Upper lobe of left lung (tissue), 6 donors: ENCODE measurements around the gene SLC25A48. TPM values are rescaled to one million over a fixed set of nuclear protein-coding genes. Genes with fewer than 3 reads are reported as not detected.

Source experiments
- ATAC-seq, 2 donors: fragments of 200-7000 bp; cut with Tn5 transposase; one replicate each; pipeline ENCODE4 v1.9.1; 2022; ENCODE audit warnings: mild to moderate bottlenecking in 2 of 2, moderate library complexity in 2 of 2; ENCODE audit not compliant: low FRiP score in 2 of 2
- DNase-seq, 2 donors: peaks; one replicate each; pipeline ENCODE4 v3.0.0-alpha.2; 2019 to 2020
- H3K27ac ChIP-seq, 4 donors: fragments of 200-600 bp; sonication (generic); one replicate each; pipeline ENCODE4 v1.5.1; 2016 to 2019
- H3K27me3 ChIP-seq, 4 donors: fragments of 200-600 bp; sonication (generic); one replicate each; pipeline ENCODE4 v1.5.1; 2017 to 2019
- H3K36me3 ChIP-seq, 4 donors: fragments of 200-600 bp; sonication (generic); one replicate each; pipeline ENCODE4 v1.5.1; 2016 to 2019
- H3K4me1 ChIP-seq, 4 donors: fragments of 200-600 bp; sonication (generic); one replicate each; pipeline ENCODE4 v1.5.1; 2018 to 2019
- H3K4me3 ChIP-seq, 4 donors: fragments of 200-600 bp; sonication (generic); one replicate each; pipeline ENCODE4 v1.5.1; 2017 to 2019; ENCODE audit warnings: mild to moderate bottlenecking in 2 of 4, moderate library complexity in 1 of 4
- H3K9me3 ChIP-seq, 4 donors: fragments of 200-600 bp; sonication (generic); one replicate each; pipeline ENCODE4 v1.5.1; 2018 to 2019
- EP300 ChIP-seq, 4 donors: sonication (generic); formaldehyde crosslinking; IDR thresholded peaks; one replicate each; pipeline ENCODE4 v1.5.1; 2017; ENCODE audit warnings: antibody characterized with exemption in 4 of 4, control low read depth in 2 of 4
- POLR2A ChIP-seq, 4 donors: fragments of 450-650 bp; IDR thresholded peaks; one replicate each; pipeline ENCODE4 v1.5.1; 2016 to 2017; ENCODE audit warnings: antibody characterized with exemption in 4 of 4, mild to moderate bottlenecking in 2 of 4
- POLR2AphosphoS5 ChIP-seq, 2 donors: sonication (generic); formaldehyde crosslinking; IDR thresholded peaks; one replicate each; pipeline ENCODE4 v1.5.1; 2017; ENCODE audit warnings: antibody characterized with exemption in 2 of 2
- WGBS, 2 donors: methylation state at CpG; one replicate each; pipeline ENCODE4 v1.1.5; 2017 to 2018; 5-methylcytosine and 5-hydroxymethylcytosine counted together
- total RNA-seq, 6 donors: library from RNA; depleted of rRNA in 4 of 6; stranded (reverse); fragments of >200 nt in 4 of 6; gene quantifications; one replicate each; pipeline versions ENCODE4 v1.1.0 to v1.2.1, GENCODE V29; 2016 to 2021
- TF ChIP-seq, protein P1 (sequence below), 6 experiments: fragments of 450-650 bp in 4 of 6; fragments of 200-600 bp in 2 of 6; sonication (generic) in 2 of 6; IDR thresholded peaks; one replicate each; pipeline ENCODE4 v1.5.1; 2016 to 2019; ENCODE audit warnings: antibody characterized with exemption in 6 of 6
- donor health status: DM: no; HTN: no; CAD: no; lungs with moderate emphysema.
- donor health status: DM: no; HTN: yes; CAD: no; lungs with severe emphysema.

SLC25A48 gene
- total RNA-seq, 6 donors from 2014 or later, result not detected

GRCh38 chr5:135887881-135888614 lies 53.6 kb downstream of the SLC25A48 start:
- no peaks in the 10 kb centered on the region for H3K9me3 ChIP-seq
- no peaks in the 10 kb centered on the region for H3K27me3 ChIP-seq
- 53 to 63% methylated on average over 13 of the region's 13 CpGs for WGBS, 2 donors
- no peaks in the 10 kb centered on the region for H3K36me3 ChIP-seq
- no peak overlapping the region for H3K27ac ChIP-seq
- H3K4me3 ChIP-seq, result no peak overlapping the region
- TF ChIP-seq, protein P1, sequence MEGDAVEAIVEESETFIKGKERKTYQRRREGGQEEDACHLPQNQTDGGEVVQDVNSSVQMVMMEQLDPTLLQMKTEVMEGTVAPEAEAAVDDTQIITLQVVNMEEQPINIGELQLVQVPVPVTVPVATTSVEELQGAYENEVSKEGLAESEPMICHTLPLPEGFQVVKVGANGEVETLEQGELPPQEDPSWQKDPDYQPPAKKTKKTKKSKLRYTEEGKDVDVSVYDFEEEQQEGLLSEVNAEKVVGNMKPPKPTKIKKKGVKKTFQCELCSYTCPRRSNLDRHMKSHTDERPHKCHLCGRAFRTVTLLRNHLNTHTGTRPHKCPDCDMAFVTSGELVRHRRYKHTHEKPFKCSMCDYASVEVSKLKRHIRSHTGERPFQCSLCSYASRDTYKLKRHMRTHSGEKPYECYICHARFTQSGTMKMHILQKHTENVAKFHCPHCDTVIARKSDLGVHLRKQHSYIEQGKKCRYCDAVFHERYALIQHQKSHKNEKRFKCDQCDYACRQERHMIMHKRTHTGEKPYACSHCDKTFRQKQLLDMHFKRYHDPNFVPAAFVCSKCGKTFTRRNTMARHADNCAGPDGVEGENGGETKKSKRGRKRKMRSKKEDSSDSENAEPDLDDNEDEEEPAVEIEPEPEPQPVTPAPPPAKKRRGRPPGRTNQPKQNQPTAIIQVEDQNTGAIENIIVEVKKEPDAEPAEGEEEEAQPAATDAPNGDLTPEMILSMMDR (IDR thresholded peaks at IDR 0.05), result no peak
- TF ChIP-seq POLR2A (IDR thresholded peaks at IDR 0.05) (no peak), EP300 (IDR thresholded peaks at IDR 0.05) (no peak)
- DNase-seq (no peak), ATAC-seq (peak; percentile 19 to 23)
- H3K4me1 ChIP-seq, result peaks cover 0 to 9% (median 3%) of the 10 kb centered on the region in 4 donors

DNA sequence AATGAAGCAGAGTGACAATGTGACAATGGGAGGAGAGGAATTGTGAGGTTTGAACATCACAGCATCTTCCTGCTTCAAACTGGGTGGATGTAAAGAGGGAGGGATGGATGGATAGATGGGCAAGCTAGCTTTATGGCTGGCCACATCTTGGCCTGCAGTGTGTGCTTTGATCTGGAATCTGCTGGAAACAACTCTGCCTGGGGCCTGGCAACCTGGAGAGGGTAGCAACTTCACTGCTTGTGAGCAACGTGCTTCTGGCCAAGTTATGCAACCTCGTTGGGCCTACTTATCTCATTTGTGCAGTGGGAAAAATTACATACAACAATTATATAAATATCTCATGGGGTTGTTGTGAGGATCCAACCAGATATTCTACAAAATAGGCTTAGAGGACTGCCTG lies 55.8 kb downstream of the SLC25A48 start:
- ATAC-seq (no peak), DNase-seq (peak in 1 of 2 donors; percentile 31)
- Histone ChIP-seq H3K9me3 (no peaks in the 10 kb centered on the region), H3K36me3 (no peaks in the 10 kb centered on the region), H3K27me3 (no peaks in the 10 kb centered on the region), H3K4me3 (no peak overlapping the region), H3K4me1 (peaks cover 0 to 9% (median 3%) of the 10 kb centered on the region in 4 donors), H3K27ac (no peak overlapping the region)
- WGBS, 2 donors, result 31 to 36% methylated on average over 2 of the region's 2 CpGs
- TF ChIP-seq EP300 (IDR thresholded peaks at IDR 0.05) (no peak), POLR2AphosphoS5 (IDR thresholded peaks at IDR 0.05) (no peak), POLR2A (IDR thresholded peaks at IDR 0.05) (no peak)
- TF ChIP-seq, protein P1 (IDR thresholded peaks at IDR 0.05), result no peak

DNA sequence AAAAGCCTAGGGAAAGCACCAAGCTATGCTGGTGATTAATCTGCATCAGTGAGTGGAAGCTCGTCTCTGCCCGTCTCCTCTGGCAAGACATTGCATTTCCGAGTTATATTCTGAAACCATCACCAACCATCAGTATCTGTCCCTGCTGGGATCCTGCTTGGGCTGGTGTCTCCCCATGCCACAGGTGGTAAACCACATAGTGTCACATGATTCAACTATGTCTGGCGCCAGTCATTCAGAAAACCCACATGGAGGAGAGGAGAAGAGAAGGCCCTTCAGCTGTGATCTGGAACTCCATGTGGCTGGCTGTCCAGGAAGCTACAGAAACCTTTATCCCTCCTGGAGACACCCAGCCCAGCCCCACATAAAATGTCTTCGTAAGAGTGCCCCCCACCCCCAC lies 56.4 kb downstream of the SLC25A48 start:
- no peaks in the 10 kb centered on the region for H3K27me3 ChIP-seq
- no peaks in the 10 kb centered on the region for H3K36me3 ChIP-seq
- H3K4me3 ChIP-seq, result no peak overlapping the region
- H3K4me1 ChIP-seq, result peaks cover 0 to 9% (median 3%) of the 10 kb centered on the region in 4 donors
- no peaks in the 10 kb centered on the region for H3K9me3 ChIP-seq
- WGBS, 2 donors, result 77 to 78% methylated on average over 5 of the region's 5 CpGs
- no peak overlapping the region for H3K27ac ChIP-seq
- DNase-seq (no peak), ATAC-seq (no peak)
- TF ChIP-seq POLR2A (IDR thresholded peaks at IDR 0.05) (no peak), EP300 (IDR thresholded peaks at IDR 0.05) (no peak), POLR2AphosphoS5 (IDR thresholded peaks at IDR 0.05) (no peak)
- TF ChIP-seq, protein P1 (IDR thresholded peaks at IDR 0.05), result no peak

GRCh38 chr5:135891268-135891667 lies 56.8 kb downstream of the SLC25A48 start:
- TF ChIP-seq, protein P1 (IDR thresholded peaks at IDR 0.05), result no peak
- TF ChIP-seq POLR2AphosphoS5 (IDR thresholded peaks at IDR 0.05), result no peak
- no peak for TF ChIP-seq POLR2A (IDR thresholded peaks at IDR 0.05)
- no peak for TF ChIP-seq EP300 (IDR thresholded peaks at IDR 0.05)
- Histone ChIP-seq H3K27ac (no peak overlapping the region), H3K27me3 (no peaks in the 10 kb centered on the region), H3K4me3 (no peak overlapping the region), H3K9me3 (no peaks in the 10 kb centered on the region), H3K4me1 (peaks cover 0 to 9% (median 3%) of the 10 kb centered on the region in 4 donors), H3K36me3 (no peaks in the 10 kb centered on the region)
- DNase-seq (no peak), ATAC-seq (no peak)
- 52 to 53% methylated on average over 2 of the region's 2 CpGs for WGBS, 2 donors

- no peak overlapping the region for H3K4me3 ChIP-seq
- DNase-seq, result no peak
- TF ChIP-seq EP300 (IDR thresholded peaks at IDR 0.05) (no peak), POLR2A (IDR thresholded peaks at IDR 0.05) (no peak), POLR2AphosphoS5 (IDR thresholded peaks at IDR 0.05) (no peak)
- TF ChIP-seq, protein P1 (IDR thresholded peaks at IDR 0.05), result no peak
Measured at GRCh38 chr5:135891791-135892190, 57.3 kb downstream of the SLC25A48 start.

More at GRCh38 chr5:135891791-135892190, 57.3 kb downstream of the SLC25A48 start:
- ATAC-seq, result peak in 1 of 2 donors; percentile 18
- Histone ChIP-seq H3K4me1 (peaks cover 0 to 9% (median 3%) of the 10 kb centered on the region in 4 donors), H3K27ac (no peak overlapping the region), H3K27me3 (no peaks in the 10 kb centered on the region), H3K36me3 (no peaks in the 10 kb centered on the region), H3K9me3 (no peaks in the 10 kb centered on the region)
